Cardiac muscle cell (in vitro differentiated cells and primary cell): ENCODE results near the gene RBM22. TPM values are rescaled to one million over a fixed set of nuclear protein-coding genes. Genes with fewer than 3 reads are reported as not detected.
A peak's percentile ranks its signal among the peaks of the same experiment; 100 is the strongest.

ENCODE experiments used
- DNase-seq, 2 donors: peaks; one replicate each; pipeline versions ENCODE4 v3.0.0 to v3.0.0-alpha.2; 2010 to 2017; ENCODE audit warnings: low read depth in 1 of 2, low spot score in 1 of 2
- H3K27ac ChIP-seq: fragments of 200-600 bp; sonication (generic); 2 replicates; pipeline ENCODE4 v1.5.1; 2016
- H3K27me3 ChIP-seq: fragments of 200-600 bp; sonication (generic); 2 replicates; pipeline ENCODE4 v1.6.0; 2016; ENCODE audit warnings: control low read depth
- H3K36me3 ChIP-seq: fragments of 200-600 bp; sonication (generic); 2 replicates; pipeline ENCODE4 v1.5.1; 2016; ENCODE audit warnings: control low read depth
- H3K4me1 ChIP-seq: fragments of 200-600 bp; sonication (generic); 2 replicates; pipeline ENCODE4 v1.8.1; 2017; ENCODE audit warnings: low read depth, mild to moderate bottlenecking, mixed run types
- H3K4me3 ChIP-seq: fragments of 200-600 bp; sonication (generic); 2 replicates; pipeline ENCODE4 v1.5.1; 2016; ENCODE audit warnings: mild to moderate bottlenecking
- H3K9me3 ChIP-seq: fragments of 200-600 bp; sonication (generic); 2 replicates; pipeline ENCODE4 v1.5.1; 2017; ENCODE audit warnings: low read depth, mild to moderate bottlenecking, control low read depth
- polyA plus RNA-seq: library from polyadenylated mRNA; unstranded; fragments of >200 nt; fragmentation: Nextera tagmentation; extraction: Ambion mirVana; gene quantifications from 2 replicates; pipeline ENCODE4 v1.2.1, GENCODE V29; 2016
- total RNA-seq: library from RNA; depleted of rRNA; stranded (reverse); fragments of >200 nt; gene quantifications from 2 replicates; pipeline ENCODE4 v1.2.3, GENCODE V29; 2016
- TF ChIP-seq, protein P1 (sequence below): IDR thresholded peaks from 2 replicates; pipeline ENCODE4 v1.5.1; 2012; ENCODE audit warnings: low read depth, mild to moderate bottlenecking, low read length

The RBM22 gene
- total and polyA plus RNA-seq, 2 experiments from 2014 or later = 33.0 to 39.0 TPM

DNA sequence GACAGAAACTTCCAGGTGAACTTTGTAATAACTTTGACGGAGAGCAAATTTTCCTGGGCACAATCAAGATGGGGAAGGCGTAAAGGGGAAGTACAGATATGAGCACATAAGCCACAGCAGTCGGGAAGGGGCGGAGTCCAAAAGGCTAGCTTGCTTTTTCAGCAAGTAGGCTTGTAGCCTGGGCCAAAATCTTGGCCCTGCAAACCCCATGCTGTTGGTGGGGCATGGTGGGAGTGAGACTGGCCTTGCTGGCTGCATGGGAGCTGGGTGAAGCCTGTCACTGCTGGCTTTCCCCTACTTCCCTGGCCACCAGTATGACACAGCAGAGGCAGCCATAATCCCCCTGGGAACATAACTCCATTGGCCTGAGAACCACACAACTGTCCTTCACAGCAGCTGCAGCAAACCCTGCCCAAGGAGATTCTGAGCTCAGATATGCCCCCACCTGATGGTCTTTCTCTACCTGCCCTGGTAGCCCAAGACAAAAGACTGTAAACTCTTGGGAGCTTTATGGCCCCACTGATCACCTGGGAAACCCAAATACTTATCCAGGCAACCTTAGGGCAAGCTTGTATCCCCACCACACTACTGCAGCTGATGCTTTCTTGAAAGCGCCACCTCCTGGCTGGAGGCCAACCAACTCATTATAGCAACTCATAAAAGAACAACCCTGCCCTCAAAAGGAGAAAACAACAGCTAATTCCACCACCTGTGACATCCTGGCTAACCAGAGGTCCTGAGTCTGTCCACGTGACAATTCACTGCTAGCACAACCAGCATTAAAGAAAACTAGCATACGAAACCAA lies 33.9 kb upstream of the RBM22 start:
- H3K27me3 ChIP-seq = no peaks in the 10 kb centered on the region
- no peaks in the 10 kb centered on the region for H3K4me1 ChIP-seq
- no peaks in the 10 kb centered on the region for H3K9me3 ChIP-seq
- no peak overlapping the region for H3K27ac ChIP-seq
- H3K4me3 ChIP-seq = no peak overlapping the region
- TF ChIP-seq, protein P1, sequence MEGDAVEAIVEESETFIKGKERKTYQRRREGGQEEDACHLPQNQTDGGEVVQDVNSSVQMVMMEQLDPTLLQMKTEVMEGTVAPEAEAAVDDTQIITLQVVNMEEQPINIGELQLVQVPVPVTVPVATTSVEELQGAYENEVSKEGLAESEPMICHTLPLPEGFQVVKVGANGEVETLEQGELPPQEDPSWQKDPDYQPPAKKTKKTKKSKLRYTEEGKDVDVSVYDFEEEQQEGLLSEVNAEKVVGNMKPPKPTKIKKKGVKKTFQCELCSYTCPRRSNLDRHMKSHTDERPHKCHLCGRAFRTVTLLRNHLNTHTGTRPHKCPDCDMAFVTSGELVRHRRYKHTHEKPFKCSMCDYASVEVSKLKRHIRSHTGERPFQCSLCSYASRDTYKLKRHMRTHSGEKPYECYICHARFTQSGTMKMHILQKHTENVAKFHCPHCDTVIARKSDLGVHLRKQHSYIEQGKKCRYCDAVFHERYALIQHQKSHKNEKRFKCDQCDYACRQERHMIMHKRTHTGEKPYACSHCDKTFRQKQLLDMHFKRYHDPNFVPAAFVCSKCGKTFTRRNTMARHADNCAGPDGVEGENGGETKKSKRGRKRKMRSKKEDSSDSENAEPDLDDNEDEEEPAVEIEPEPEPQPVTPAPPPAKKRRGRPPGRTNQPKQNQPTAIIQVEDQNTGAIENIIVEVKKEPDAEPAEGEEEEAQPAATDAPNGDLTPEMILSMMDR = no peak
- peaks cover 38% of the 10 kb centered on the region for H3K36me3 ChIP-seq
- no peak for DNase-seq

DNA sequence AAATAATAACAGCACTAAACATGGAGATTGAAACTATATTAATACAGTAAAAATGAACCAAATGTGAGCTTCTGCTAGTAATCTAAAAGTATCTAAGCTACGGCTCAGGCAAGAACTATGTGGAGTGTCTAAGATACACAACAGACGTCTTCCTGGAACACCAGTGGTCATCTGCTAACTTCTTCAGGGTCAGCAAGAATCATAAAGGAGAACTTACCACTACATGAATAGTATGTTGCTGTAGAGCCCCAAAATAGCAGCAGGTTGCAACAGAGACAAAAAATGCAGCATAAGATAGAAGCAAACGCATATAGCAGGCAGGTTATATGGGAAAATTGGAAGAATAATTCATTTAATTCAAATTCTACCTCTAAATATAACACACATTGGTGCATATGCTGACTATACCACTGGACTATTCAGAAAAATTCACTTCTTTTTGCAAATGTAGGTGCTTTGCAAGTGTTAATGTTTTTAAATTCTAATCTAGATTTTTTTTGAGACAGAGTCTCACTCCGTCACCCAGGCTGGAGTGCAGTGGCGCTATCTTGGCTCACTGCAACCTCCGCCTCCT lies 30.9 kb upstream of the RBM22 start:
- TF ChIP-seq, protein P1 = no peak
- no peaks in the 10 kb centered on the region for H3K4me1 ChIP-seq
- no peak overlapping the region for H3K4me3 ChIP-seq
- no peaks in the 10 kb centered on the region for H3K9me3 ChIP-seq
- no peaks in the 10 kb centered on the region for H3K27me3 ChIP-seq
- DNase-seq = no peak
- peaks cover 59% of the 10 kb centered on the region for H3K36me3 ChIP-seq
- H3K27ac ChIP-seq = no peak overlapping the region

DNA sequence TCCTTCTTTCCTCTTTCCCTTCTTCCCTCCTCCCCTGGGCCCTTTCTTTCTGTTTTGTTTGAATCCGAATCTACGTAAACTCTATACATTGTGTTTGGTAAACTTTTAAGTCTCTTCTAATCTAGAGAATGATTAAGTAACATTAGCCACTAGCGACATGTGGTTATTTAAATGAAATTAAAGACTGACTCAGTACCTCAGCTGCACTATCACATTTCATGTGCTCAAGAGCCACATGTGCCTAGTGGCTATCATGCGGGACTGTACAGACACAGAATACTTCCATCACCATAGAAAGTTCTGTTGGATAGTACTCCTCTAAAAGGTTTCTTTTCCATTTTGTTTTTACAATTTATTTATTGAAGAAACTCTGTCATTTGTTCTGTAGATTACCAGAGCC lies 29.0 kb upstream of the RBM22 start:
- no peaks in the 10 kb centered on the region for H3K27me3 ChIP-seq
- H3K9me3 ChIP-seq = no peaks in the 10 kb centered on the region
- H3K4me1 ChIP-seq = no peaks in the 10 kb centered on the region
- H3K36me3 ChIP-seq = peaks cover 63% of the 10 kb centered on the region
- H3K4me3 ChIP-seq = no peak overlapping the region
- TF ChIP-seq, protein P1 = no peak
- no peak for DNase-seq
- no peak overlapping the region for H3K27ac ChIP-seq

DNA sequence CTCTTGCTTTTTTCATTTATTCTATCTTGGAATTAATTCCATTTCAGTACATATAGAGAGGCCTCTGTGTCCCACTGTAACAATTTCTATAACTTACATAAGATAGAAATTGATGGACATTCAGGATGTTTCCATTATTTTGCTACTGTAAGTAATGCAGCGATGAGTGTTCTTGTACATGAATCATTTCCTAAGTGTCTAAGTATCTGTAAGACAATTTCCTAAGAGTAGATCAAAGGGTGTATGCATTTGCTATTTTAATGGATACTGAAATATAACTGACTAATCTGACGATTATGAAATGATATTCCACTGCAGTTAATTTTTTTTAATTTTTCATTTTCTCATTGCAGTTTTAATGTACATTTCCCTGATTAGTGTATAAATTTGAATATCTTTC lies 23.0 kb upstream of the RBM22 start:
- H3K27me3 ChIP-seq = no peaks in the 10 kb centered on the region
- H3K9me3 ChIP-seq = no peaks in the 10 kb centered on the region
- no peak overlapping the region for H3K4me3 ChIP-seq
- H3K4me1 ChIP-seq = no peaks in the 10 kb centered on the region
- no peak overlapping the region for H3K27ac ChIP-seq
- peaks cover 75% of the 10 kb centered on the region for H3K36me3 ChIP-seq
- no peak for DNase-seq
- TF ChIP-seq, protein P1 = no peak

DNA sequence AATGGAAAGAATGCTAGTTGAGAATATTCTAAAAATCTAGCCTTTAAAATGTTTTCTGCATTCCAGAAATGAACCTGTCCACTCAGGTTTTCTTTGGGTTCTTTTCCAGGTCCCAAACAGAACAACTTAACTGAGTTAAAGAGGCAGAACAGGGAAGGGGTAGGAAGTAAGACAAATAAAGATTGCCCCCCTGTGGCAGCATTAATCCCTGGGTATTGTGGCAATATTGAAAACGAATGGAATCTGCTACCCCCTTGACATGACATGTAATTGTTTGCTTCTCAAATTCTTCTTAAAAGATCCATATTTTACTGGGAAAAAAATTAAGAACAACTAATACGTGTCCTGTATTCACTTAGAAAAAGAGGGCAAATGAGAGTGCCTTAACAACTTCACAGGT lies 9.3 kb upstream of the RBM22 start:
- H3K36me3 ChIP-seq = peaks cover 39% of the 10 kb centered on the region
- no peaks in the 10 kb centered on the region for H3K27me3 ChIP-seq
- TF ChIP-seq, protein P1 = peak; percentile 35
- H3K4me3 ChIP-seq = no peak overlapping the region
- peak; percentile 4 to 38 for DNase-seq
- H3K4me1 ChIP-seq = no peaks in the 10 kb centered on the region
- H3K27ac ChIP-seq = no peak overlapping the region
- H3K9me3 ChIP-seq = no peaks in the 10 kb centered on the region
